H1 (cell line): ENCODE measurements around the gene SLC26A8. TPM values are rescaled to one million over a fixed set of nuclear protein-coding genes. Genes with fewer than 3 reads are reported as not detected.

Source experiments
- BACH1 ChIP-seq: IDR thresholded peaks from 2 replicates; pipeline ENCODE4 v1.6.1; 2012; ENCODE audit warnings: low read length, improper control_type of control experiment
- FOSL1 ChIP-seq: IDR thresholded peaks from 2 replicates; pipeline ENCODE4 v1.6.1; 2011; ENCODE audit warnings: mild to moderate bottlenecking, low read depth, low read length, moderate library complexity; ENCODE audit not compliant: insufficient read depth
- HDAC2 ChIP-seq, 2 experiments: fragments of 300-600 bp in 1 of 2; sonication (generic) in 1 of 2; IDR thresholded peaks; 2 replicates each; pipeline ENCODE4 v1.6.1; 2011 to 2012; ENCODE audit warnings: low read depth in 2 of 2, low read length in 2 of 2, mild to moderate bottlenecking in 2 of 2, moderate library complexity in 2 of 2, borderline replicate concordance in 1 of 2, inconsistent platforms in 1 of 2
- NRF1 ChIP-seq: IDR thresholded peaks from 2 replicates; pipeline ENCODE4 v1.6.1; 2011; ENCODE audit warnings: mild to moderate bottlenecking, low read depth, low read length, improper control_type of control experiment
- PHF8 ChIP-seq: fragments of 200-600 bp; sonication (generic); conservative IDR thresholded peaks from 2 replicates; pipeline ENCODE4 v1.7.1; 2012; ENCODE audit warnings: low read depth, mild to moderate bottlenecking, inconsistent platforms, low read length, moderate library complexity
- polyA plus RNA-seq, 7 experiments: library from polyadenylated mRNA; depleted of rRNA in 3 of 7; stranded (reverse) in 5 of 7; unstranded in 2 of 7; fragments of >200 nt in 5 of 7; fragments of 200-250 nt in 2 of 7; gene quantifications; 1 replicate in 5 of 7; 2 replicates in 1 of 7; 4 replicates in 1 of 7; pipeline versions ENCODE4 v1.2.1 to v1.2.3, GENCODE V29; 2011 to 2013; ENCODE audit warnings: missing spikeins in 2 of 7, mixed read lengths in 2 of 7
- total RNA-seq: library from RNA; stranded (reverse); fragmentation: NEBNext Ultra II Directional; extraction: Animal tissue kit (Norgen Biotek cat#: 25700); gene quantifications from 2 replicates; pipeline ENCODE4 v1.2.1, GENCODE V29; 2021

SLC26A8 gene
- total and polyA plus RNA-seq, 2 of the 8 experiments (the other 6 are each of a cell fraction or from before 2014, with no cell fraction given) = 0.56 to 0.57 TPM

- TF ChIP-seq HDAC2 (IDR thresholded peaks at IDR 0.05; ENCODE audit: borderline replicate concordance in 1 of 2, low read depth in 2 of 2, low read length in 2 of 2) = no peak
- TF ChIP-seq NRF1 = no peak
- TF ChIP-seq BACH1 = no peak
- no peak for TF ChIP-seq PHF8
- TF ChIP-seq FOSL1 = no peak
These were observed 47.1 kb downstream of the SLC26A8 start (continued) for GRCh38 chr6:35977308-35977707.
